Kidney epithelial cell (primary cell): Measurements from ENCODE around the gene UNCX. TPM values are rescaled to one million over a fixed set of nuclear protein-coding genes. Genes with fewer than 3 reads are reported as not detected.

Experiments used
- DNase-seq: peaks from one replicate; pipeline ENCODE4 v3.0.0-alpha.2; 2010; ENCODE audit warnings: low read depth
- H3K27me3 ChIP-seq: 2 replicates; pipeline ENCODE4 v1.6.0; 2011; ENCODE audit warnings: low read length; ENCODE audit not compliant: control insufficient read depth, insufficient read depth
- H3K36me3 ChIP-seq: 2 replicates; pipeline ENCODE4 v1.5.1; 2011; ENCODE audit warnings: low read length; ENCODE audit not compliant: control insufficient read depth, insufficient read depth
- H3K4me3 ChIP-seq: 2 replicates; pipeline ENCODE4 v1.5.1; 2011; ENCODE audit warnings: low read depth, mild to moderate bottlenecking, control low read depth, low read length
- CTCF ChIP-seq: IDR thresholded peaks from 2 replicates; pipeline ENCODE4 v1.5.1; 2011; ENCODE audit warnings: mild to moderate bottlenecking, moderate library complexity, low read length, control low read depth, inconsistent platforms; ENCODE audit not compliant: insufficient read depth, poor library complexity, severe bottlenecking
- total RNA-seq: library from RNA; depleted of rRNA; stranded (reverse); fragments of >200 nt; gene quantifications from 2 replicates; pipeline ENCODE4 v1.2.3, GENCODE V29; 2015

UNCX gene
- total RNA-seq, 1 donor from 2014 or later, result 1.6 TPM

- peaks cover 42% of the 10 kb centered on the region for H3K27me3 ChIP-seq
- no peak for TF ChIP-seq CTCF
- H3K4me3 ChIP-seq, result no peak overlapping the region
- no peaks in the 10 kb centered on the region for H3K36me3 ChIP-seq
- DNase-seq, result no peak
Observed at GRCh38 chr7:1284743-1285458, 52.2 kb downstream of the UNCX start.

- TF ChIP-seq CTCF, result no peak
- DNase-seq, result no peak
- Histone ChIP-seq H3K4me3 (no peak overlapping the region), H3K36me3 (no peaks in the 10 kb centered on the region), H3K27me3 (peaks cover 50% of the 10 kb centered on the region)
Observed at GRCh38 chr7:1285556-1286301, 53.1 kb downstream of the UNCX start.

Other genes with a start within 250 kb of the UNCX start
- 0.75 TPM in 1 of 2 replicates, not detected in the other for gene CYP2W1, start 249.7 kb upstream of the UNCX start, total RNA-seq
- gene GPR146, start 188.3 kb upstream of the UNCX start, total RNA-seq, result 0.21 TPM in 2 replicates
- 0.08 and 0.55 TPM in 2 replicates for gene GPER1, start 144.8 kb upstream of the UNCX start, total RNA-seq
- gene ZFAND2A, start 72.7 kb upstream of the UNCX start, total RNA-seq, result 28.0 and 33.2 TPM in 2 replicates
- gene MICALL2, start 226.6 kb downstream of the UNCX start, total RNA-seq, result 13.5 and 14.7 TPM in 2 replicates